ENCODE measurements around the gene ZNF214.
"Not testable (repeated sequence)": the region's sequence is repeated elsewhere in the genome, so short reads cannot be mapped to it uniquely, and the experiment has no call there.

Gene ZNF214

DNA sequence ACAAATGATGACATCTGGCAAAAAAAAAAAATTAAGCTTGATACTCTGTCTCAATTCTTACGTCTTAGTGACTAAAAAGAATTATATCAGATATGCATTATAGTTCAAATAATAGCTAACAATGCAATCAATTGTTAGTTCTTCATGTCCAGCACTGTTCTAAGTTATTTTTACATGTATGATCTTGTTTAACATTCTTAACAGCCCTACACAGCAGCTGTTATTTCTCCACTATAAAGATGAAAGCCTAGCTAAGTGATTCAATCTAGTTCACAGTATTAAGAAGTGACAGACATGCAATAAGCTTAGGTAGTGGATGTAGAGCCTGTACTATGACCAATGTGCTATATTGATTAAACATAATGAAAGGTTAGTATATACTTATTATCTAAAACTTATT lies 4.1 kb downstream of the ZNF214 start:
- no peak for TF ChIP-seq POLR2A (IDR thresholded peaks at IDR 0.05; ENCODE audit: low read depth, low read length)
- no peak for DNase-seq (ENCODE audit: insufficient read length, low spot score)
- peak; percentile 41 for FAIRE-seq

GRCh38 chr11:7014118-7014517 lies 6.0 kb downstream of the ZNF214 start:
- DNase-seq (ENCODE audit: insufficient read length, low spot score) (no peak), FAIRE-seq (no peak)
- no peak for TF ChIP-seq POLR2A (IDR thresholded peaks at IDR 0.05; ENCODE audit: low read depth, low read length)

- TF ChIP-seq POLR2A (IDR thresholded peaks at IDR 0.05; ENCODE audit: low read depth, low read length), result no peak
- peak; percentile 97 for FAIRE-seq
- DNase-seq (ENCODE audit: insufficient read length, low spot score), result no peak
Observed at GRCh38 chr11:7004482-7004881, 15.7 kb downstream of the ZNF214 start.

GRCh38 chr11:6995703-6996102 lies 24.4 kb downstream of the ZNF214 start:
- no peak for TF ChIP-seq POLR2A (IDR thresholded peaks at IDR 0.05; ENCODE audit: low read depth, low read length)
- no peak for DNase-seq (ENCODE audit: insufficient read length, low spot score)
- peak; percentile 75 for FAIRE-seq

DNA sequence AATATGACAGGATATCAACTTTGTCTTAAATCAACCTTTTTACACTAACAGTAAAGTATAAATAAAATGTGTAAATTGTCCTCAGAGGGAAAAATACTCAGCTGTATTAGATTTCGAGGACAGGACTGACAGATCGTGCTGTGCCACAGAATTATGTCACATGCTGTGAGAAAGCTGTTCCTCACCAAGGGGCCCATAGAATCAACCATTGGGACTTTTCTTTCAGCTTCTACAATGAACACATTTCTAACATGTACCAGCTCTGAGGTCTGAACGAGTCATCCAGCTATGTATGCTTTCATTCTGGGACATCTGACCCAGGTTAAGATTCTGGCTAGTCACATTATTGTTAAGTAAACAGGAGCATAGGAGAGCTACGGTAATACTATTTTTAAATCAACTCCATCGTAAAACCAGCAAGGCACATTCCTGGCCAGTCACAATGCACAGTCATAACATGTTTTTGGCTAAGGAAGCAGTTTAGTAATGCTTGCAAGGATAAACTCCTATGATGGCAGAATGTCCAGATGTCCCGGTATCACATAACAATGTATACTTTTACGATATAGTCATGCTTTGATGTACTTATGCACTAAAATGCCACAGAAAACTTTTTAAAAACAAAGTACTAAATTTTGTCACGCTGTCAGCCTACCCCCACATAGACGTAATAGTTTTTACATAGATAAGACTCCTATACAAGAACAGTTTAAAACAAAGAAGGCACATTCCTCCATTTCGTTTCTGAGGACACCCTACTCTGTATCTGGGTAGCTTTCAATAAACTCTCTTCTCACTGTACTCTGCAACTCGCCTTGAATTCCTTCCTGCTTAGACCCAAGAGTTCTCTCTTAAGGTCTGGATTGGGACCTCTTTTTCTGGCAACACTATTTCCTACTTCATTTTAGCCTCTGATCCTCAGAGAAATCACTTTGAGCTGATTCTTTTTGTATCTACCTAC lies 27.4 kb downstream of the ZNF214 start:
- TF ChIP-seq POLR2A (IDR thresholded peaks at IDR 0.05; ENCODE audit: low read depth, low read length), result no peak
- FAIRE-seq, result peak; percentile 91
- no peak for DNase-seq (ENCODE audit: insufficient read length, low spot score)

GRCh38 chr11:6992026-6992425 lies 28.1 kb downstream of the ZNF214 start:
- TF ChIP-seq POLR2A (IDR thresholded peaks at IDR 0.05; ENCODE audit: low read depth, low read length), result no peak
- no peak for FAIRE-seq
- no peak for DNase-seq (ENCODE audit: insufficient read length, low spot score)

DNA sequence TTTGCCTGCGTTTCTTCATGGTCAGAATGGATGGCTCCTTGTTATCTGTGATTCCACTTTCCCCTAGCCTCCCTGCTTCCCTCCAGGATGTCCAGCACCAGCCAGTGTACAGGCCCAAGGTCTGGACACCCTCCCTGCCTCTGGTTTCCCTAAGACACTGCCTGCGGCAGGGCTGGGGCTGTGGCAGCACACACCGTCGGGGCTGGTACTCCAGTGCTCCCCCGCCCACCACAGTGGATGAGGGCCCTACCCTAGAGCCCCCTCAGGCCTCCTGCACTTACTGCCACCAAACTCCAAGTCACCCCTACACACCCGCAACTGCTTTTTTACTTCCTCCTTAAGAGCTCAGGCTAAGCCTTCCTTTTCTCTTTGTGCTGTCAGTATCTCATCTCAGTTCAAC lies 28.9 kb downstream of the ZNF214 start:
- DNase-seq (ENCODE audit: insufficient read length, low spot score), result no peak
- no peak for TF ChIP-seq POLR2A (IDR thresholded peaks at IDR 0.05; ENCODE audit: low read depth, low read length)
- FAIRE-seq, result no peak

DNA sequence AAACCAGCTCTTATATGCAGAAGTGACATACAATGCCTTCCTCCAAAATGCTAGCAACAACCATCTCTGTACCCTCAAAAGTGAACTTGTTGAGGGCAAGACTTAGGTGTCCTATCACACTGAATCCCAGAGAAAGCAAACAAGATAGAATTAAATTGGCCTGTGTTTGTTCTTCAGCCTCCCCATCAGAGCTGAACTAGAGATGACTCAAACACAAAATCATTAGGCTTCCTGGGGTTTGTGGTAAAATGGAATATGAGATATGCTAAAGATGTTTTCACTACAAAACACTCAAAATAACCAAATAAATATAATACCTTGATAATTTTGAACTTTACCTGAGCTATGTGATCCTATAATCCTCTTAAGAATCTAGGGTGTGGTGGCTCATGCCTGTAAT lies 31.6 kb downstream of the ZNF214 start:
- no peak for FAIRE-seq
- TF ChIP-seq POLR2A (IDR thresholded peaks at IDR 0.05; ENCODE audit: low read depth, low read length), result no peak
- DNase-seq (ENCODE audit: insufficient read length, low spot score), result no peak

DNA sequence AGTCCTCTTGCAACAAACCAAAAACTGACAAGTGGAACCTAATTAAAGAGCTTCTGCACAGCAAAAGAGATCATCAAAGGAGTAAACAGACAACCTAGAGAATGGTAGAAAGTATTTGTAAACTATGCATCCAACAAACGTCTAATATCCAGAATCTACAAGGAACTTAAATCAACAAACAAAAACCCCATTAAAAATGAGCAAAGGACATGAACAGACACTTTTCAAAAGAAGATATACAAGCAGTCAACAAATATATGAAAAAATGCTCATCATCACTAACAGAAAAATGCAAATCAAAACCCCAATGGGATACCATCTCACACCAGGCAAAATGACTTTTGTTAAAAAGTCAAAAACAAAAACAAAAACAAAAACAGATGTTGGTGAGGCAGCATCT lies 33.7 kb downstream of the ZNF214 start:
- no peak for DNase-seq (ENCODE audit: insufficient read length, low spot score)
- TF ChIP-seq POLR2A (IDR thresholded peaks at IDR 0.05; ENCODE audit: low read depth, low read length), result no peak
- FAIRE-seq, result no peak

GRCh38 chr11:6979365-6979764 lies 40.8 kb downstream of the ZNF214 start:
- FAIRE-seq (no peak), DNase-seq (ENCODE audit: insufficient read length, low spot score) (no peak)
- no peak for TF ChIP-seq POLR2A (IDR thresholded peaks at IDR 0.05; ENCODE audit: low read depth, low read length)

- FAIRE-seq; DNase-seq (ENCODE audit: insufficient read length, low spot score): not testable (repeated sequence)
Observed at GRCh38 chr11:6969854-6970253, 50.3 kb downstream of the ZNF214 start.

- FAIRE-seq (no peak), DNase-seq (ENCODE audit: insufficient read length, low spot score) (no peak)
- no peak for TF ChIP-seq POLR2A (IDR thresholded peaks at IDR 0.05; ENCODE audit: low read depth, low read length)
Observed at GRCh38 chr11:6968816-6969215, 51.3 kb downstream of the ZNF214 start.

DNA sequence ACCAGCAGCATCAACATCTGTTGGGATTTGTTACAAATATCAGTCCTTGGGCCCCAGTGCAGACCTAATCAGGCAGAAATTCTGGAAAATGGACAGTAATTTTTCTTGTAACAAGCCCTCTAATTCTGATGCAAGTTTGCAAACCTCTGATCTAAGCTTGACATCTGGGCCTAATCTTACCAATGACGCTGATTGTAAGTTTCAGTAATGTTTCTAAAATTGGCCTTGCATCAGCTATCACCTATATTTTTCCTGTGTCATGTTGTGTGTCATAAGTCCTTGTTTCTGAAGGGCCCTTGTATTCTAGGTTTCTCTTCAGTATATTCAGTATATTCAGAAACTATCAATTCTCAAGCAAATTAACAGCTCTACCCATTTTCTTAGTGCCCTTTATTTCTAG lies 57.5 kb downstream of the ZNF214 start:
- FAIRE-seq, result peak; percentile 30
- no peak for DNase-seq (ENCODE audit: insufficient read length, low spot score)
- TF ChIP-seq POLR2A (IDR thresholded peaks at IDR 0.05; ENCODE audit: low read depth, low read length), result no peak

DNA sequence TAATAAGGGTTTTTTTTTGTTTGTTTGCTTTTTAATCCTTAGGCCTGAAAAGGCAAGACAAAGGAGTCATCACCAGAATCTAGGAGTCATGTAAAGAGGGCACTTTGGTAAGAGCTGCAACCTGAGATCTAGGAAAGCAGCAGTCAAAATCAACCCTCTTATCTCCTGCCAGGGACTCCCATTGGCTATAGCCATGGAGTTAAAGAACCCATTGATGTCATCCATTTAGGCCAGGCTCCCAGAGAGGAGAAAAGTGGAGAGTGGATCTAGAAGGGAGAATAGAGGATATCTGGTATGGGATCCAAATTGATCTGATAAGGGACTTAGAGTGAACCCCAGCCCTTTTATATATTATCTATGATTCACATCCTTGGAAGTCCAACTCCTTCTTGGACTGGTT lies 58.0 kb downstream of the ZNF214 start:
- FAIRE-seq, result no peak
- DNase-seq (ENCODE audit: insufficient read length, low spot score), result no peak
- TF ChIP-seq POLR2A (IDR thresholded peaks at IDR 0.05; ENCODE audit: low read depth, low read length), result no peak

GRCh38 chr11:6954248-6954647 lies 65.9 kb downstream of the ZNF214 start:
- FAIRE-seq; DNase-seq (ENCODE audit: insufficient read length, low spot score): not testable (repeated sequence)
